ENCODE results near the gene DDX41. TPM values are rescaled to one million over a fixed set of nuclear protein-coding genes. Genes with fewer than 3 reads are reported as not detected.

DDX41 gene
- total and polyA plus RNA-seq, 10 of the 15 experiments (the other 5 are each of a cell fraction or from before 2014, with no cell fraction given) = 32.7 to 215 (median 93.6) TPM

- DNase-seq (ENCODE audit: low read depth, low spot score) (no peak), FAIRE-seq (no peak), ATAC-seq (no peak)
- RAD21 ChIA-PET (ENCODE audit: unreplicated experiment) = interaction anchor here (0.6 kb wide), 1 partner anchor 184 kb away, joined by 3 read pairs; no protein-coding TSS in a partner anchor
- H3K4me2 ChIP-seq (ENCODE audit: control insufficient read depth, insufficient read depth) = no peak overlapping the region
- peaks cover 49% of the 10 kb centered on the region for H3K4me1 ChIP-seq (ENCODE audit: control insufficient read depth, insufficient read depth, low read length)
- in situ Hi-C loops (cut with MboI) (no loop called here), intact Hi-C loops (cut with micrococcal nuclease; ENCODE audit: unreplicated experiment) (loop anchor here (5.0 to 10.0 kb wide), 2 partner anchors 97 to 390 kb away; partner anchors contain the start of gene B4GALT7)
- no peaks in the 10 kb centered on the region for H3K9me3 ChIP-seq (replicated peaks; ENCODE audit: control insufficient read depth, insufficient read depth, low read length)
- H3K27me3 ChIP-seq (replicated peaks in 1 of 2; ENCODE audit: control insufficient read depth in 2 of 2, insufficient read depth in 2 of 2, low read length in 1 of 2) = no peaks in the 10 kb centered on the region
- no peaks in the 10 kb centered on the region for H4K20me1 ChIP-seq (ENCODE audit: control insufficient read depth, insufficient read depth)
- SMC1A ChIA-PET (ENCODE audit: uncharacterized antibody, unreplicated experiment) = no interaction called here
- no peak overlapping the region for H2AFZ ChIP-seq (ENCODE audit: control insufficient read depth, low read depth, low read length)
- H3K27ac ChIP-seq (ENCODE audit: control insufficient read depth, insufficient read depth) = no peak overlapping the region
- no peak overlapping the region for H3K4me3 ChIP-seq
- CTCF ChIA-PET = interaction anchor here (6.2 kb wide), 1 partner anchor 11 kb away, joined by 36 read pairs; no protein-coding TSS in a partner anchor
- no peak overlapping the region for H3K9ac ChIP-seq (ENCODE audit: control insufficient read depth, insufficient read depth, low read length)
- H3K79me2 ChIP-seq (ENCODE audit: control insufficient read depth, insufficient read depth, low read length) = peaks cover 31% of the 10 kb centered on the region
- 99% methylated on average over 4 of the region's 4 CpGs for WGBS (ENCODE audit: insufficient coverage, insufficient replicate concordance, low lambda C conversion rate, missing lambda C conversion rate)
- H3K36me3 ChIP-seq (ENCODE audit: control insufficient read depth in 2 of 2, insufficient read depth in 2 of 2, low read length in 1 of 2) = peaks cover 7 to 19% of the 10 kb centered on the region in 2 experiments; a peak in 3 of 4 replicates
- POLR2A ChIA-PET = interaction anchor here (0.5 kb wide), 1 partner anchor 103 kb away, joined by 5 read pairs; no protein-coding TSS in a partner anchor
- BruUV-seq (replicated peaks) = no TSS peak
- TF ChIP-seq SREBF2 (IDR thresholded peaks at IDR 0.05; ENCODE audit: low read length) = no peak
- no peak for TF ChIP-seq ZBTB4 (CRISPR knock-in tag; IDR thresholded peaks at IDR 0.05)
- no peak for TF ChIP-seq RUNX3 (IDR thresholded peaks at IDR 0.05; ENCODE audit: low read length)
- TF ChIP-seq SP1 (IDR thresholded peaks at IDR 0.05; ENCODE audit: low read depth, low read length) = no peak
- TF ChIP-seq BCL3 (IDR thresholded peaks at IDR 0.05; ENCODE audit: borderline replicate concordance, insufficient read depth, low read depth, low read length, poor library complexity, severe bottlenecking) = no peak
- no peak for TF ChIP-seq NFYA (IDR thresholded peaks at IDR 0.05; ENCODE audit: borderline replicate concordance, low read depth, low read length)
- no peak for TF ChIP-seq BACH1 (IDR thresholded peaks at IDR 0.05; ENCODE audit: borderline replicate concordance)
- TF ChIP-seq ATF2 (IDR thresholded peaks at IDR 0.05; ENCODE audit: low read length) = no peak
- TF ChIP-seq RBBP5 (conservative IDR thresholded peaks at IDR 0.05) = no peak
- TF ChIP-seq REST (IDR thresholded peaks at IDR 0.05; ENCODE audit: low read depth, low read length) = no peak
- TF ChIP-seq RFX5 (IDR thresholded peaks at IDR 0.05; ENCODE audit: low read depth, low read length) = no peak
- no peak for TF ChIP-seq USF1 (IDR thresholded peaks at IDR 0.05; ENCODE audit: borderline replicate concordance, extremely low read length, insufficient read depth, low read depth, low read length)
- no peak for TF ChIP-seq TCF12 (IDR thresholded peaks at IDR 0.05; ENCODE audit: low read depth, low read length)
- no peak for TF ChIP-seq CHD1 (IDR thresholded peaks at IDR 0.05; ENCODE audit: low read depth, low read length)
Observed at GRCh38 chr5:177505075-177505474, 11.7 kb downstream of the DDX41 start.

All from GM12878 (cell line).